Measurements from ENCODE around the gene FAN1.

DNA sequence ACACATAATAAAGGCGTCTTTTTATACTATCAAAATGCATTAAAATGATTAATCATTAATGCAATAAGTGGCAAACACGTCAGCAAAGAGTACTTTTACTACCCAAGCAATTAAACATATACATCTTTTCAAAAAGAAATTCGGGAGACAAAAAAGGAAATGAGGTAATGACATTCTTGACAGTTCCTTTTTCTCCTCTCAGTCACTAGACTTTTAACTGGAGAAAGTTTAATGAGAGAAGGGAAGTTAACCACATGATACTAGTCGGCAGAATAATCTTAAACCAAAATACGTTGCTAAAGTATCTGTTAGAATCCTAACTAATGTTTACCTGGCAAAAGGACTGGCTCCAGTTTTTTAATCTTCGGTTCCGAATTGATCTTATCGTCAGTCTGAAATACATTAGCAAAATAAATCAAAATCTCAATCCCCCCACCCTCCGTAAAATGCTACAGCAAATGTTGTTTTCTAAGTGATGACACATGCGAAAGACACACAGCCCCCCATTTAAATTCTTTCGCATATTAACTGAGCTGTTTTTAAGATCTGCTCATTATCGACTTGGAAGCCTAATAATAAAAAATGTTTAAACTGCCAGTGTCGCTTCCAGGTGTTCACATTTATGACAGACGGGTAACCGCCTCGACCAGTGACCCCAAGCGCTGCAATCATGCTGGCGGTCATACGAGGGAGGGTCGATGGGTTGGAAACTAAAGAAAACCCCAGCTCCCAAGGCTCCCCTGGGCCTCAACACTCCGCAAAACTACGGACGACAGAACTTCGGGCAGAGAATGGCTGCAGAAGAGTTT is 86.9 kb downstream of the FAN1 start:
- no peak for TF ChIP-seq POLR2AphosphoS5 (IDR thresholded peaks at IDR 0.05)
- TF ChIP-seq POLR2A (IDR thresholded peaks at IDR 0.05): no peak
- TF ChIP-seq, protein P1, sequence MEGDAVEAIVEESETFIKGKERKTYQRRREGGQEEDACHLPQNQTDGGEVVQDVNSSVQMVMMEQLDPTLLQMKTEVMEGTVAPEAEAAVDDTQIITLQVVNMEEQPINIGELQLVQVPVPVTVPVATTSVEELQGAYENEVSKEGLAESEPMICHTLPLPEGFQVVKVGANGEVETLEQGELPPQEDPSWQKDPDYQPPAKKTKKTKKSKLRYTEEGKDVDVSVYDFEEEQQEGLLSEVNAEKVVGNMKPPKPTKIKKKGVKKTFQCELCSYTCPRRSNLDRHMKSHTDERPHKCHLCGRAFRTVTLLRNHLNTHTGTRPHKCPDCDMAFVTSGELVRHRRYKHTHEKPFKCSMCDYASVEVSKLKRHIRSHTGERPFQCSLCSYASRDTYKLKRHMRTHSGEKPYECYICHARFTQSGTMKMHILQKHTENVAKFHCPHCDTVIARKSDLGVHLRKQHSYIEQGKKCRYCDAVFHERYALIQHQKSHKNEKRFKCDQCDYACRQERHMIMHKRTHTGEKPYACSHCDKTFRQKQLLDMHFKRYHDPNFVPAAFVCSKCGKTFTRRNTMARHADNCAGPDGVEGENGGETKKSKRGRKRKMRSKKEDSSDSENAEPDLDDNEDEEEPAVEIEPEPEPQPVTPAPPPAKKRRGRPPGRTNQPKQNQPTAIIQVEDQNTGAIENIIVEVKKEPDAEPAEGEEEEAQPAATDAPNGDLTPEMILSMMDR (IDR thresholded peaks at IDR 0.05): no peak

Measured in suprapubic skin (tissue), 4 donors.